Ascending aorta (tissue), 2 donors: ENCODE measurements around the gene POLR1A. TPM values are rescaled to one million over a fixed set of nuclear protein-coding genes. Genes with fewer than 3 reads are reported as not detected.

ENCODE experiments used
- DNase-seq, 2 donors: peaks; one replicate each; pipeline ENCODE4 v3.0.0-alpha.2; 2019; ENCODE audit warnings: low spot score in 2 of 2
- H3K27ac ChIP-seq, 2 donors: fragments of 200-600 bp; sonication (generic); one replicate each; pipeline ENCODE4 v1.5.1; 2016 to 2017; ENCODE audit warnings: mild to moderate bottlenecking in 1 of 2
- H3K27me3 ChIP-seq: fragments of 200-600 bp; sonication (generic); one replicate; pipeline ENCODE4 v1.5.1; 2017
- H3K36me3 ChIP-seq, 2 donors: fragments of 200-600 bp; sonication (generic); one replicate each; pipeline ENCODE4 v1.5.1; 2016
- H3K4me1 ChIP-seq, 2 donors: fragments of 200-600 bp; sonication (generic); one replicate each; pipeline ENCODE4 v1.5.1; 2016 to 2017; ENCODE audit warnings: mild to moderate bottlenecking in 1 of 2
- H3K4me3 ChIP-seq, 2 donors: fragments of 200-600 bp; sonication (generic); one replicate each; pipeline ENCODE4 v1.5.1; 2016 to 2017; ENCODE audit warnings: mild to moderate bottlenecking in 1 of 2
- H3K9me3 ChIP-seq, 2 donors: fragments of 200-600 bp; sonication (generic); one replicate each; pipeline ENCODE4 v1.5.1; 2016
- CTCF ChIP-seq, 3 experiments: fragments of 200-600 bp in 2 of 3; fragments of 450-650 bp in 1 of 3; sonication (generic) in 2 of 3; IDR thresholded peaks; one replicate each; pipeline ENCODE4 v1.5.1; 2016 to 2019; ENCODE audit warnings: antibody characterized with exemption in 3 of 3, mild to moderate bottlenecking in 1 of 3, moderate library complexity in 1 of 3
- intact Hi-C: fragments of 100-400 bp; cut with DNase I; formaldehyde crosslinking; loops from one replicate; pipeline ENCODE4 v1.15.1; 2023
- total RNA-seq: library from RNA; depleted of rRNA; stranded (reverse); fragments of >200 nt; gene quantifications from one replicate; pipeline ENCODE4 v1.1.0, GENCODE V29; 2016

POLR1A gene
- total RNA-seq, 1 donor from 2014 or later = 8.0 TPM

GRCh38 chr2:86028766-86029381 lies 76.8 kb downstream of the POLR1A start:
- intact Hi-C loops = no loop called here
- TF ChIP-seq CTCF (IDR thresholded peaks at IDR 0.05) = no peak
- no peaks in the 10 kb centered on the region for H3K9me3 ChIP-seq
- no peaks in the 10 kb centered on the region for H3K4me1 ChIP-seq
- H3K27ac ChIP-seq = no peak overlapping the region
- no peak overlapping the region for H3K4me3 ChIP-seq
- H3K36me3 ChIP-seq = peaks cover 58 to 77% of the 10 kb centered on the region in 2 donors
- H3K27me3 ChIP-seq = no peaks in the 10 kb centered on the region
- DNase-seq = peak in 1 of 2 donors; percentile 78

- TF ChIP-seq CTCF (IDR thresholded peaks at IDR 0.05) = no peak
- H3K4me1 ChIP-seq = no peaks in the 10 kb centered on the region
- intact Hi-C loops = no loop called here
- H3K9me3 ChIP-seq = no peaks in the 10 kb centered on the region
- peaks cover 51 to 69% of the 10 kb centered on the region in 2 donors for H3K36me3 ChIP-seq
- DNase-seq = no peak
- H3K27me3 ChIP-seq = no peaks in the 10 kb centered on the region
- H3K4me3 ChIP-seq = no peak overlapping the region
- H3K27ac ChIP-seq = no peak overlapping the region
Observed at GRCh38 chr2:86027922-86028765, 77.5 kb downstream of the POLR1A start.

- Histone ChIP-seq H3K9me3 (no peaks in the 10 kb centered on the region), H3K36me3 (peaks cover 47 to 62% of the 10 kb centered on the region in 2 donors), H3K4me3 (no peak overlapping the region), H3K27me3 (no peaks in the 10 kb centered on the region), H3K27ac (no peak overlapping the region), H3K4me1 (peaks cover 0 to 2% of the 10 kb centered on the region in 2 donors)
- no peak for TF ChIP-seq CTCF (IDR thresholded peaks at IDR 0.05)
- intact Hi-C loops = no loop called here
- no peak for DNase-seq
Observed at GRCh38 chr2:86027196-86027921, 78.3 kb downstream of the POLR1A start.

GRCh38 chr2:86026744-86027065 lies 79.0 kb downstream of the POLR1A start:
- Histone ChIP-seq H3K36me3 (peaks cover 42 to 55% of the 10 kb centered on the region in 2 donors), H3K27me3 (no peaks in the 10 kb centered on the region)

More at GRCh38 chr2:86026744-86027065, 79.0 kb downstream of the POLR1A start:
- Histone ChIP-seq H3K9me3 (no peaks in the 10 kb centered on the region), H3K27ac (no peak overlapping the region), H3K4me3 (no peak overlapping the region), H3K4me1 (peaks cover 0 to 3% of the 10 kb centered on the region in 2 donors)
- no peak for DNase-seq
- intact Hi-C loops = no loop called here
- TF ChIP-seq CTCF (IDR thresholded peaks at IDR 0.05) = no peak
